ENCODE data around the gene UBLCP1. TPM values are rescaled to one million over a fixed set of nuclear protein-coding genes. Genes with fewer than 3 reads are reported as not detected.

UBLCP1 gene
- total and polyA plus RNA-seq, 2 of the 8 experiments (the other 6 are each of a cell fraction or from before 2014, with no cell fraction given): 13.0 to 40.9 TPM

- TF ChIP-seq USF2 (IDR thresholded peaks at IDR 0.05; ENCODE audit: low read length): no peak
Observed at GRCh38 chr5:159332800-159333544, 69.9 kb downstream of the UBLCP1 start (continued).

Data from H1 (cell line).